ENCODE results near the gene PLPP1.

Gene PLPP1

DNA sequence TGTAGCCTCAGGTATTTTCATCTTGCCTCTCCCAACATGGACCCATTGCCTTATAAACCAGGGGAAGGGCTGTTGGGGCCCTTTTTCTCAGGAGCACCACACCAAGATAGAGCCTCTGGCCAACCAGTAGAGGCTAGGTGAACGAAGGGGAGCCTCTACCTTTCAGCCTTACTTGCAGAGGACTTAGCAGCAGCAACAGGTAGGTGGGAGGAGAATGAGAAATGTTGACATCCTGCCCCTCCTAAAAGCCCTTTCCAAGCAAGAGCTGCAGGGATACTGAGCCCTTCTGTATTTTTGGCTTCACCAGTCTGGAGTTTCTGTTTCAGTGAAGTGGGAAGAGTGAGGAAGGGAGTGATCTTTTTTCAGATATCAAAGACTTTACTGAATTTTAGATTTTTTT, 149.5 kb downstream of the PLPP1 start:
- Histone ChIP-seq H3K36me3 (ENCODE audit: insufficient read depth, low read length) (peaks cover 5% of the 10 kb centered on the region; the same call in 1 of the 2 replicates), H3K4me1 (ENCODE audit: insufficient read depth, low read length) (no peaks in the 10 kb centered on the region; the same call in 1 of the 2 replicates), H3K9me3 (ENCODE audit: control insufficient read depth, insufficient read depth, low read length) (peaks cover 2% of the 10 kb centered on the region; the same call in 1 of the 2 replicates), H3K9ac (ENCODE audit: low read depth, low read length) (no peak overlapping the region)

DNA sequence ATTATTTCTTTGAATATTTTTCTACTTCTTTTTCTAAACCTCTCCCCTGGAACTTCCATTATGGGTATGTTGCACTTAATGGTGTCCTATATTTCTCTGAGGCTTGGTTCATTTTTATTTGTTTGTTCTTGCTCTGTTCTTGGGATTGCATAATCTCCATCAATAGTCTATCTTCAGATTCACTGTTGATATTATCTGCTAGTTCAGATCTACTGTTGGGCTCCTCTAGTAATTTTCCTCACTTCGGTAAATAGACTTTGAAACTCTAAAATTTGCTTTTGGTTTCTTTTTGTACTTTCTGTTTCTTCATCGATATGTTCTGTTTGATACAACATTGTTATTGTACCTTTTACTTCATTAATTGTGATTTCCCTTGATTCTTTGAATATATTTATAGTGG, 150.7 kb downstream of the PLPP1 start:
- Histone ChIP-seq H3K9ac (ENCODE audit: low read depth, low read length) (no peak overlapping the region), H3K4me1 (ENCODE audit: insufficient read depth, low read length) (no peaks in the 10 kb centered on the region; the same call in 1 of the 2 replicates), H3K9me3 (ENCODE audit: control insufficient read depth, insufficient read depth, low read length) (peaks cover 2% of the 10 kb centered on the region; the same call in 1 of the 2 replicates), H3K36me3 (ENCODE audit: insufficient read depth, low read length) (peaks cover 8% of the 10 kb centered on the region; the same call in 1 of the 2 replicates)

DNA sequence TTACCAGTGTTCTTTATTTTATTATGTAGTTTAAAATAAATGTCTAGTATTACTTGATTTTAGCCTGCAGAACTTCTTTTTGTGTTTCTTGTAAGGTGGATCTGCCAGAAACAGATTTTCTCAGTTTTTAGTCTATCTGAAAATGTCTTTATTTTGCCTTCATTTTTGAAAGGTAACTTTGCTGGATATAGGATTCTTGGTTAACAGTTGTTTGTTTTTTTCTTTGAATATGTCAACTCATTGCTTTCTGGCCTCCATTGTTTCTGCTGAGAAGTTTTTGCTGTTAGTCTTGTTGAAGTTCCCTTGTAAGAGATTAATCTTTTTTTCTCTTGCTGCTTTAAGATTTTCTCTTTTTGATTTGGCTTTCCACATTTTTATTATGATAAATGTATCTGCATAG, 151.5 kb downstream of the PLPP1 start:
- peaks cover 2% of the 10 kb centered on the region; the same call in 1 of the 2 replicates for H3K9me3 ChIP-seq (ENCODE audit: control insufficient read depth, insufficient read depth, low read length)
- H3K36me3 ChIP-seq (ENCODE audit: insufficient read depth, low read length) = peaks cover 8% of the 10 kb centered on the region; the same call in 1 of the 2 replicates
- H3K9ac ChIP-seq (ENCODE audit: low read depth, low read length) = no peak overlapping the region

DNA sequence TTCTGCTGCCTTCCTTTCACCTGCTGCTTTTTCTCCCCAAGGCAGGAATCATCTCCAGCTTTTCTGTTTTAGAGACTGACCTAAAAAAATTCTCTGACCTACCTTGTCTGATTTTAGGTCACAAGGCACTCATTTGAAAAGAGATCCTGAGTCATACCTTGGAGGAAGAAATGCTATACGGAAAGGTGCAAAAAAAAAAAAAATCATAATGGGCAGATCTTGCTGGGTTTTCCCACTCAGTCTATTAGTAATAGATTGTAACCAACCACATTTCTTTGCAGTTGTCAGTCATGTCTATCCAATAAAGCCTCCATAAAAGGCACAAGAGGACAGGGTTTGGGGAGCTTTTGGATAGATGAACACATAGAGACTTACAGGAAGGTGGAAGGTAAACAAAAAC, 157.0 kb downstream of the PLPP1 start:
- Histone ChIP-seq H3K9me3 (ENCODE audit: control insufficient read depth, insufficient read depth, low read length) (no peaks in the 10 kb centered on the region; the same call in none of the 2 replicates), H3K4me1 (ENCODE audit: insufficient read depth, low read length) (no peaks in the 10 kb centered on the region), H3K36me3 (ENCODE audit: insufficient read depth, low read length) (0 out of 2 replicates have a peak, but pooled peaks cover 4% of the 10 kb centered on the region), H3K9ac (ENCODE audit: low read depth, low read length) (no peak overlapping the region)

More for the DNA sequence above, 151.5 kb downstream of the PLPP1 start:
- no peaks in the 10 kb centered on the region; the same call in 1 of the 2 replicates for H3K4me1 ChIP-seq (ENCODE audit: insufficient read depth, low read length)
